H9 (cell line): Measurements from ENCODE around the gene RORC. TPM values are rescaled to one million over a fixed set of nuclear protein-coding genes. Genes with fewer than 3 reads are reported as not detected.

Source experiments
- DNase-seq: peaks from one replicate; pipeline ENCODE4 v3.0.0-alpha.2; 2017
- H2AFZ ChIP-seq: one replicate; pipeline ENCODE4 v1.6.1; 2013; ENCODE audit warnings: mild to moderate bottlenecking, low read length, control low read depth, moderate library complexity
- H2AK5ac ChIP-seq: 2 replicates; pipeline ENCODE4 v1.6.1; 2013; ENCODE audit warnings: low read length, control low read depth, mixed read lengths; ENCODE audit not compliant: insufficient read length
- H2BK120ac ChIP-seq: one replicate; pipeline ENCODE4 v1.6.1; 2013; ENCODE audit warnings: low read depth, mild to moderate bottlenecking, low read length, control low read depth, inconsistent platforms; ENCODE audit not compliant: poor library complexity, severe bottlenecking
- H2BK12ac ChIP-seq: 2 replicates; pipeline ENCODE4 v1.6.1; 2013; ENCODE audit warnings: low read length, control low read depth, mixed read lengths, low read depth; ENCODE audit not compliant: insufficient read length
- H2BK15ac ChIP-seq: 2 replicates; pipeline ENCODE4 v1.6.1; 2013; ENCODE audit warnings: low read depth, low read length, control low read depth
- H2BK20ac ChIP-seq: one replicate; pipeline ENCODE4 v1.6.1; 2013; ENCODE audit warnings: low read depth, mild to moderate bottlenecking, low read length, control low read depth, inconsistent platforms; ENCODE audit not compliant: poor library complexity, severe bottlenecking
- H2BK5ac ChIP-seq: 2 replicates; pipeline ENCODE4 v1.6.1; 2013; ENCODE audit warnings: low read length, control low read depth, mixed read lengths; ENCODE audit not compliant: insufficient read length
- H3K14ac ChIP-seq: 2 replicates; pipeline ENCODE4 v1.6.1; 2013; ENCODE audit warnings: low read length, control low read depth; ENCODE audit not compliant: insufficient read depth
- H3K18ac ChIP-seq: 2 replicates; pipeline ENCODE4 v1.6.1; 2013; ENCODE audit warnings: low read depth, mild to moderate bottlenecking, mixed read lengths, low read length, control low read depth; ENCODE audit not compliant: insufficient read length
- H3K23ac ChIP-seq: 2 replicates; pipeline ENCODE4 v1.6.1; 2013; ENCODE audit warnings: low read length, control low read depth, mixed read lengths, low read depth; ENCODE audit not compliant: insufficient read length
- H3K23me2 ChIP-seq: 2 replicates; pipeline ENCODE4 v1.6.1; 2013; ENCODE audit warnings: low read depth, mild to moderate bottlenecking, mixed read lengths, low read length, control low read depth; ENCODE audit not compliant: insufficient read length, poor library complexity, severe bottlenecking
- H3K27ac ChIP-seq: 2 replicates; pipeline ENCODE4 v1.5.1; 2013; ENCODE audit warnings: low read length, control low read depth, mixed read lengths, low read depth; ENCODE audit not compliant: insufficient read length
- H3K27me3 ChIP-seq: 2 replicates; pipeline ENCODE4 v1.6.1; 2013; ENCODE audit warnings: low read length, control low read depth, inconsistent platforms; ENCODE audit not compliant: insufficient read depth
- H3K4ac ChIP-seq: 2 replicates; pipeline ENCODE4 v1.6.1; 2013; ENCODE audit warnings: low read depth, mild to moderate bottlenecking, control low read depth, inconsistent platforms, low read length, moderate library complexity
- H3K4me1 ChIP-seq: 2 replicates; pipeline ENCODE4 v1.6.1; 2013; ENCODE audit warnings: low read length, control low read depth, inconsistent platforms; ENCODE audit not compliant: insufficient read depth
- H3K4me2 ChIP-seq: 2 replicates; pipeline ENCODE4 v1.6.1; 2013; ENCODE audit warnings: low read length, control low read depth, mixed read lengths; ENCODE audit not compliant: insufficient read length, insufficient read depth
- H3K56ac ChIP-seq: 2 replicates; pipeline ENCODE4 v1.6.1; 2013; ENCODE audit warnings: low read depth, mild to moderate bottlenecking, mixed read lengths, low read length, control low read depth; ENCODE audit not compliant: insufficient read length
- H3K79me1 ChIP-seq: 2 replicates; pipeline ENCODE4 v1.6.1; 2013; ENCODE audit warnings: low read depth, mild to moderate bottlenecking, moderate library complexity, low read length, control low read depth, inconsistent platforms; ENCODE audit not compliant: insufficient read depth, poor library complexity, severe bottlenecking
- H3K79me2 ChIP-seq: 2 replicates; pipeline ENCODE4 v1.6.1; 2013; ENCODE audit warnings: low read length, control low read depth, inconsistent platforms; ENCODE audit not compliant: insufficient read depth
- H3K9ac ChIP-seq: 2 replicates; pipeline ENCODE4 v1.6.1; 2013; ENCODE audit warnings: low read length, control low read depth, mixed read lengths; ENCODE audit not compliant: insufficient read length; ENCODE audit errors: extremely low read depth
- H3K9me3 ChIP-seq: one replicate; pipeline ENCODE4 v1.6.1; 2013; ENCODE audit warnings: low read depth, low read length, inconsistent platforms; ENCODE audit not compliant: control insufficient read depth
- H3T11ph ChIP-seq: one replicate; pipeline ENCODE4 v1.6.1; 2013; ENCODE audit warnings: mild to moderate bottlenecking, low read length, control low read depth, inconsistent platforms
- H4K20me1 ChIP-seq: one replicate; pipeline ENCODE4 v1.6.1; 2013; ENCODE audit not compliant: control insufficient read depth, insufficient read length, insufficient read depth
- H4K5ac ChIP-seq: 2 replicates; pipeline ENCODE4 v1.6.1; 2013; ENCODE audit warnings: low read depth, mild to moderate bottlenecking, mixed read lengths, low read length, control low read depth; ENCODE audit not compliant: insufficient read length
- H4K8ac ChIP-seq: replicated peaks from 2 replicates; pipeline ENCODE4 v1.6.1; 2013; ENCODE audit warnings: low read length, control low read depth, mixed read lengths, low read depth; ENCODE audit not compliant: insufficient read length
- H4K91ac ChIP-seq: 2 replicates; pipeline ENCODE4 v1.6.1; 2013; ENCODE audit warnings: low read depth, mild to moderate bottlenecking, moderate library complexity, mixed read lengths, low read length, control low read depth; ENCODE audit not compliant: insufficient read length
- H3K27ac Mint-ChIP-seq, 3 experiments: 2 replicates in 2 of 3; 3 replicates in 1 of 3; pipeline ENCODE4 v1.8.0; 2020 to 2021; ENCODE audit warnings: mixed read lengths in 3 of 3, mild to moderate bottlenecking in 1 of 3, moderate library complexity in 1 of 3
- H3K27me3 Mint-ChIP-seq: 2 replicates; pipeline ENCODE4 v1.8.0; 2021; ENCODE audit warnings: low read depth, mild to moderate bottlenecking, moderate library complexity, mixed read lengths
- H3K36me3 Mint-ChIP-seq, 3 experiments: 2 replicates in 2 of 3; 3 replicates in 1 of 3; pipeline ENCODE4 v1.8.0; 2020 to 2021; ENCODE audit warnings: low read depth in 3 of 3, mixed read lengths in 3 of 3; ENCODE audit not compliant: insufficient read depth in 1 of 3
- H3K4me1 Mint-ChIP-seq, 2 experiments: 2 replicates each; pipeline ENCODE4 v1.8.0; 2020; ENCODE audit warnings: mixed read lengths in 2 of 2
- H3K4me3 Mint-ChIP-seq, 2 experiments: 2 replicates in 1 of 2; 3 replicates in 1 of 2; pipeline ENCODE4 v1.8.0; 2020 to 2021; ENCODE audit warnings: mild to moderate bottlenecking in 2 of 2, mixed read lengths in 2 of 2, moderate library complexity in 1 of 2
- H3K9me3 Mint-ChIP-seq, 2 experiments: 2 replicates in 1 of 2; 3 replicates in 1 of 2; pipeline ENCODE4 v1.8.0; 2020; ENCODE audit warnings: mild to moderate bottlenecking in 2 of 2, mixed read lengths in 2 of 2, moderate library complexity in 1 of 2
- WGBS: extraction: QIAGEN DNeasy Blood & Tissue Kit; methylation state at CpG from one replicate; pipeline ENCODE4 v1.1.7; 2013; ENCODE audit warnings: missing lambda C conversion rate, low lambda C conversion rate, mixed read lengths; ENCODE audit not compliant: insufficient read length; ENCODE audit errors: extremely low coverage; 5-methylcytosine and 5-hydroxymethylcytosine counted together
- total RNA-seq: library from RNA; stranded (reverse); gene quantifications from 2 replicates; pipeline ENCODE4 v1.2.1, GENCODE V29; 2021
- TF ChIP-seq, protein P1 (sequence below): fragments of 200-600 bp; sonication (generic); conservative IDR thresholded peaks from 3 replicates; pipeline ENCODE4 v1.8.0; 2021; ENCODE audit warnings: antibody characterized with exemption, mild to moderate bottlenecking

Gene RORC
- total RNA-seq, 1 experiment from 2014 or later = 0.52 TPM

DNA sequence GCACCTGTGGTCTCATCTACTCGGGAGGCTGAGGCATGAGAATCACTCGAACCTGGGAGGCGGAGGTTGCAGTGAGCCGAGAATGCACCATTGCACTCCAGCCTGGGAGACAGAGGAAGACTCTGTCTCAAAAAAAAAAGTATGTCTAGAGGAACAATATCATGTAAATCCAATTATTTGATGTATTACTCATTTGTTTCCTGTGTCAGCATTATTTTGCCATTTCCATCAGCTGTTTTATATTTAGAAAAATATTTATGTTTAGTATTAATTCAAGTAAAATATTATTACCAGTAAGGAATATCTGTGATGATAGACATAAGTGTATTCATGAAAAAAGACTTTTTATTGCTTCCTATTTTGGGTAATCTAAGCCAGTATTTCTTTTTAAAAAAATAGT lies 54.3 kb downstream of the RORC start:
- no peak overlapping the region for H2BK12ac ChIP-seq
- no peak overlapping the region for H3K9ac ChIP-seq
- H3K79me1 ChIP-seq = no peaks in the 10 kb centered on the region
- TF ChIP-seq, protein P1, sequence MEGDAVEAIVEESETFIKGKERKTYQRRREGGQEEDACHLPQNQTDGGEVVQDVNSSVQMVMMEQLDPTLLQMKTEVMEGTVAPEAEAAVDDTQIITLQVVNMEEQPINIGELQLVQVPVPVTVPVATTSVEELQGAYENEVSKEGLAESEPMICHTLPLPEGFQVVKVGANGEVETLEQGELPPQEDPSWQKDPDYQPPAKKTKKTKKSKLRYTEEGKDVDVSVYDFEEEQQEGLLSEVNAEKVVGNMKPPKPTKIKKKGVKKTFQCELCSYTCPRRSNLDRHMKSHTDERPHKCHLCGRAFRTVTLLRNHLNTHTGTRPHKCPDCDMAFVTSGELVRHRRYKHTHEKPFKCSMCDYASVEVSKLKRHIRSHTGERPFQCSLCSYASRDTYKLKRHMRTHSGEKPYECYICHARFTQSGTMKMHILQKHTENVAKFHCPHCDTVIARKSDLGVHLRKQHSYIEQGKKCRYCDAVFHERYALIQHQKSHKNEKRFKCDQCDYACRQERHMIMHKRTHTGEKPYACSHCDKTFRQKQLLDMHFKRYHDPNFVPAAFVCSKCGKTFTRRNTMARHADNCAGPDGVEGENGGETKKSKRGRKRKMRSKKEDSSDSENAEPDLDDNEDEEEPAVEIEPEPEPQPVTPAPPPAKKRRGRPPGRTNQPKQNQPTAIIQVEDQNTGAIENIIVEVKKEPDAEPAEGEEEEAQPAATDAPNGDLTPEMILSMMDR = no peak
- no peak overlapping the region for H2AK5ac ChIP-seq
- Mint-ChIP-seq H3K4me1 (no peaks in the 10 kb centered on the region), H3K27ac (no peak overlapping the region), H3K9me3 (no peaks in the 10 kb centered on the region), H3K36me3 (peaks cover 10 to 58% (median 36%) of the 10 kb centered on the region in 3 experiments; a peak in 6 of 7 replicates), H3K4me3 (no peak overlapping the region), H3K27me3 (no peaks in the 10 kb centered on the region)
- H4K20me1 ChIP-seq = no peaks in the 10 kb centered on the region
- no CpG with 5 or more reads among the region's 4 CpGs for WGBS
- H3T11ph ChIP-seq = no peak overlapping the region
- no peak overlapping the region for H4K91ac ChIP-seq
- H2BK20ac ChIP-seq = no peak overlapping the region
- no peak overlapping the region for H3K23ac ChIP-seq
- H2BK5ac ChIP-seq = no peak overlapping the region
- H2AFZ ChIP-seq = no peak overlapping the region
- no peak overlapping the region for H3K56ac ChIP-seq
- no peaks in the 10 kb centered on the region for H3K23me2 ChIP-seq
- no peak overlapping the region for H2BK120ac ChIP-seq
- no peak for DNase-seq
- H3K14ac ChIP-seq = no peak overlapping the region
- no peaks in the 10 kb centered on the region for H3K27me3 ChIP-seq
- H3K9me3 ChIP-seq = no peaks in the 10 kb centered on the region
- no peaks in the 10 kb centered on the region for H3K4me1 ChIP-seq
- no peak overlapping the region for H3K18ac ChIP-seq
- no peak overlapping the region for H3K27ac ChIP-seq
- H2BK15ac ChIP-seq = no peak overlapping the region
- no peak overlapping the region for H3K4ac ChIP-seq
- no peak overlapping the region for H4K5ac ChIP-seq
- H3K79me2 ChIP-seq = no peaks in the 10 kb centered on the region
- no peak overlapping the region for H3K4me2 ChIP-seq
- no peak overlapping the region for H4K8ac ChIP-seq
